ENCODE measurements around the gene CREG2.

CREG2 gene

GRCh38 chr2:101311696-101312017 lies 75.6 kb downstream of the CREG2 start:
- Histone ChIP-seq H3K27ac (no peak overlapping the region), H3K27me3 (replicated peaks) (no peaks in the 10 kb centered on the region), H3K4me3 (ENCODE audit: low read depth, low read length) (no peak overlapping the region), H3K36me3 (replicated peaks) (no peaks in the 10 kb centered on the region)
- TF ChIP-seq CTCF (IDR thresholded peaks at IDR 0.05; ENCODE audit: low read depth, low read length, missing control alignments), result no peak
- in situ Hi-C loops (cut with HindIII; ENCODE audit: low pct_ligation_motif_present, low sequenced_read_pairs), result no loop called here
- DNase-seq, result no peak

- H3K27ac ChIP-seq, result no peak overlapping the region
- H3K4me3 ChIP-seq (ENCODE audit: low read depth, low read length), result no peak overlapping the region
- no peak for TF ChIP-seq CTCF (IDR thresholded peaks at IDR 0.05; ENCODE audit: low read depth, low read length, missing control alignments)
- H3K27me3 ChIP-seq (replicated peaks), result no peaks in the 10 kb centered on the region
- no peaks in the 10 kb centered on the region for H3K36me3 ChIP-seq (replicated peaks)
- in situ Hi-C loops (cut with HindIII; ENCODE audit: low pct_ligation_motif_present, low sequenced_read_pairs), result no loop called here
- no peak for DNase-seq
Measured at GRCh38 chr2:101310834-101311695, 76.2 kb downstream of the CREG2 start.

- no peak for TF ChIP-seq CTCF (IDR thresholded peaks at IDR 0.05; ENCODE audit: low read depth, low read length, missing control alignments)
- DNase-seq, result no peak
- Histone ChIP-seq H3K27me3 (replicated peaks) (no peaks in the 10 kb centered on the region), H3K36me3 (replicated peaks) (no peaks in the 10 kb centered on the region), H3K4me3 (ENCODE audit: low read depth, low read length) (no peak overlapping the region), H3K27ac (no peak overlapping the region)
- in situ Hi-C loops (cut with HindIII; ENCODE audit: low pct_ligation_motif_present, low sequenced_read_pairs), result no loop called here
Measured at GRCh38 chr2:101310090-101310833, 77.0 kb downstream of the CREG2 start.

- Histone ChIP-seq H3K27ac (peak within 1 kb of the TSS; percentile 69), H3K27me3 (replicated peaks) (no peaks in the 10 kb centered on the region), H3K4me3 (ENCODE audit: low read depth, low read length) (peak within 1 kb of the TSS; percentile 73), H3K36me3 (replicated peaks) (no peaks in the 10 kb centered on the region)
- DNase-seq, result peak; percentile 78
- in situ Hi-C loops (cut with HindIII; ENCODE audit: low pct_ligation_motif_present, low sequenced_read_pairs), result no loop called here
- no peak for TF ChIP-seq CTCF (IDR thresholded peaks at IDR 0.05; ENCODE audit: low read depth, low read length, missing control alignments)
Measured at GRCh38 chr2:101308432-101309210, 78.7 kb downstream of the CREG2 start, which contains the start of gene RNF149. RNF149 (minus strand) TSS chr2:101308701; CDS start chr2:101308588, 113 bp downstream.

- TF ChIP-seq CTCF (IDR thresholded peaks at IDR 0.05; ENCODE audit: low read depth, low read length, missing control alignments), result no peak
- no peaks in the 10 kb centered on the region for H3K27me3 ChIP-seq (replicated peaks)
- H3K4me3 ChIP-seq (ENCODE audit: low read depth, low read length), result peak overlapping the region; percentile 73
- H3K36me3 ChIP-seq (replicated peaks), result no peaks in the 10 kb centered on the region
- DNase-seq, result no peak
- in situ Hi-C loops (cut with HindIII; ENCODE audit: low pct_ligation_motif_present, low sequenced_read_pairs), result no loop called here
- H3K27ac ChIP-seq, result peak overlapping the region; percentile 69
Measured at GRCh38 chr2:101307950-101308431, 79.3 kb downstream of the CREG2 start.
